HL-60 (cell line): ENCODE measurements around the gene NUDC.

Experiments
- POLR2AphosphoS5 ChIP-seq: IDR thresholded peaks from 2 replicates; pipeline ENCODE4 v1.6.1; 2012; ENCODE audit warnings: low read depth
- SPI1 ChIP-seq: IDR thresholded peaks from 2 replicates; pipeline ENCODE4 v1.6.1; 2012; ENCODE audit warnings: low read depth, mild to moderate bottlenecking, borderline replicate concordance
- TF ChIP-seq, protein P1 (sequence below): IDR thresholded peaks from one replicate; pipeline ENCODE4 v1.5.1; 2011; ENCODE audit warnings: low read length, control low read depth, inconsistent platforms; ENCODE audit not compliant: insufficient read depth
- TF ChIP-seq, protein P2 (sequence below): IDR thresholded peaks from 2 replicates; pipeline ENCODE4 v1.6.1; 2012; ENCODE audit warnings: low read depth; ENCODE audit not compliant: insufficient replicate concordance

DNA sequence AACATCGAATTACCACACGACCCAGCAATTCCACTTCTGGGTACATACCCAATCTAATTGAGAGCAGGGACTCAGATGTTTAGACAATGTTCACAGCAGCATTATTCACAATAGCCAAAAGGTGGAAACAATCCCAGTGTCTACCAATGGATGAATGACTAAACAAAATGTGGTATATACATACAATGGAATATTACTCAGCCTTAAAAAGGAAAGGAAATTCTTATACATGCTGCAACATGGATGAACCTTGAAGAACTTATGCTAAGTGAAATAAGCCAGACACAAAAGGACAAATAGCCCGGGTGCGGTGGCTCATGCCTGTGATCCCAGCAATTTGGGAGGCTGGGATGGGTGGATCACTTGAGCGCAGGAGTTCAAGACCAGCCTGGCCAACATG lies 31.8 kb downstream of the NUDC start:
- TF ChIP-seq, protein P1, sequence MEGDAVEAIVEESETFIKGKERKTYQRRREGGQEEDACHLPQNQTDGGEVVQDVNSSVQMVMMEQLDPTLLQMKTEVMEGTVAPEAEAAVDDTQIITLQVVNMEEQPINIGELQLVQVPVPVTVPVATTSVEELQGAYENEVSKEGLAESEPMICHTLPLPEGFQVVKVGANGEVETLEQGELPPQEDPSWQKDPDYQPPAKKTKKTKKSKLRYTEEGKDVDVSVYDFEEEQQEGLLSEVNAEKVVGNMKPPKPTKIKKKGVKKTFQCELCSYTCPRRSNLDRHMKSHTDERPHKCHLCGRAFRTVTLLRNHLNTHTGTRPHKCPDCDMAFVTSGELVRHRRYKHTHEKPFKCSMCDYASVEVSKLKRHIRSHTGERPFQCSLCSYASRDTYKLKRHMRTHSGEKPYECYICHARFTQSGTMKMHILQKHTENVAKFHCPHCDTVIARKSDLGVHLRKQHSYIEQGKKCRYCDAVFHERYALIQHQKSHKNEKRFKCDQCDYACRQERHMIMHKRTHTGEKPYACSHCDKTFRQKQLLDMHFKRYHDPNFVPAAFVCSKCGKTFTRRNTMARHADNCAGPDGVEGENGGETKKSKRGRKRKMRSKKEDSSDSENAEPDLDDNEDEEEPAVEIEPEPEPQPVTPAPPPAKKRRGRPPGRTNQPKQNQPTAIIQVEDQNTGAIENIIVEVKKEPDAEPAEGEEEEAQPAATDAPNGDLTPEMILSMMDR, result no peak
- no peak for TF ChIP-seq POLR2AphosphoS5
- TF ChIP-seq, protein P2, sequence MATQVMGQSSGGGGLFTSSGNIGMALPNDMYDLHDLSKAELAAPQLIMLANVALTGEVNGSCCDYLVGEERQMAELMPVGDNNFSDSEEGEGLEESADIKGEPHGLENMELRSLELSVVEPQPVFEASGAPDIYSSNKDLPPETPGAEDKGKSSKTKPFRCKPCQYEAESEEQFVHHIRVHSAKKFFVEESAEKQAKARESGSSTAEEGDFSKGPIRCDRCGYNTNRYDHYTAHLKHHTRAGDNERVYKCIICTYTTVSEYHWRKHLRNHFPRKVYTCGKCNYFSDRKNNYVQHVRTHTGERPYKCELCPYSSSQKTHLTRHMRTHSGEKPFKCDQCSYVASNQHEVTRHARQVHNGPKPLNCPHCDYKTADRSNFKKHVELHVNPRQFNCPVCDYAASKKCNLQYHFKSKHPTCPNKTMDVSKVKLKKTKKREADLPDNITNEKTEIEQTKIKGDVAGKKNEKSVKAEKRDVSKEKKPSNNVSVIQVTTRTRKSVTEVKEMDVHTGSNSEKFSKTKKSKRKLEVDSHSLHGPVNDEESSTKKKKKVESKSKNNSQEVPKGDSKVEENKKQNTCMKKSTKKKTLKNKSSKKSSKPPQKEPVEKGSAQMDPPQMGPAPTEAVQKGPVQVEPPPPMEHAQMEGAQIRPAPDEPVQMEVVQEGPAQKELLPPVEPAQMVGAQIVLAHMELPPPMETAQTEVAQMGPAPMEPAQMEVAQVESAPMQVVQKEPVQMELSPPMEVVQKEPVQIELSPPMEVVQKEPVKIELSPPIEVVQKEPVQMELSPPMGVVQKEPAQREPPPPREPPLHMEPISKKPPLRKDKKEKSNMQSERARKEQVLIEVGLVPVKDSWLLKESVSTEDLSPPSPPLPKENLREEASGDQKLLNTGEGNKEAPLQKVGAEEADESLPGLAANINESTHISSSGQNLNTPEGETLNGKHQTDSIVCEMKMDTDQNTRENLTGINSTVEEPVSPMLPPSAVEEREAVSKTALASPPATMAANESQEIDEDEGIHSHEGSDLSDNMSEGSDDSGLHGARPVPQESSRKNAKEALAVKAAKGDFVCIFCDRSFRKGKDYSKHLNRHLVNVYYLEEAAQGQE, result no peak
- TF ChIP-seq SPI1, result no peak
